Gastroesophageal sphincter (tissue), 4 donors: ENCODE results near the gene DUSP21. TPM values are rescaled to one million over a fixed set of nuclear protein-coding genes. Genes with fewer than 3 reads are reported as not detected.
A peak's percentile ranks its signal among the peaks of the same experiment; 100 is the strongest.

ENCODE experiments used
- ATAC-seq: fragments of 150-250 bp; one replicate; pipeline ENCODE4 v1.9.1; 2016; ENCODE audit warnings: mild to moderate bottlenecking, moderate library complexity
- H3K27ac ChIP-seq, 4 donors: fragments of 200-600 bp; sonication (generic) in 3 of 4; 1 replicate in 3 of 4; 2 replicates in 1 of 4; pipeline ENCODE4 v1.5.1; 2016 to 2019
- H3K27me3 ChIP-seq: fragments of 200-600 bp; sonication (generic); one replicate; pipeline ENCODE4 v1.5.1; 2019
- H3K36me3 ChIP-seq, 2 donors: fragments of 200-600 bp; sonication (generic); one replicate each; pipeline ENCODE4 v1.5.1; 2019; ENCODE audit warnings: control low read depth in 1 of 2
- H3K4me1 ChIP-seq, 3 donors: fragments of 200-600 bp; sonication (generic); 1 replicate in 2 of 3; 2 replicates in 1 of 3; pipeline ENCODE4 v1.5.1; 2016 to 2019; ENCODE audit warnings: control low read depth in 2 of 3
- H3K4me3 ChIP-seq, 2 donors: fragments of 200-600 bp; sonication (generic); one replicate each; pipeline ENCODE4 v1.5.1; 2019; ENCODE audit warnings: mild to moderate bottlenecking in 1 of 2, moderate library complexity in 1 of 2
- H3K9me3 ChIP-seq, 3 donors: fragments of 200-600 bp; sonication (generic); one replicate each; pipeline ENCODE4 v1.5.1; 2017 to 2019; ENCODE audit warnings: control low read depth in 2 of 3
- CTCF ChIP-seq, 4 experiments: fragments of 200-600 bp in 2 of 4; fragments of 450-650 bp in 2 of 4; sonication (generic) in 1 of 4; IDR thresholded peaks; one replicate each; pipeline ENCODE4 v1.5.1; 2017 to 2019; ENCODE audit warnings: antibody characterized with exemption in 4 of 4, mild to moderate bottlenecking in 2 of 4, moderate library complexity in 2 of 4
- EP300 ChIP-seq: sonication (generic); formaldehyde crosslinking; IDR thresholded peaks from one replicate; pipeline ENCODE4 v1.6.1; 2017; ENCODE audit warnings: antibody characterized with exemption, mild to moderate bottlenecking
- POLR2A ChIP-seq, 2 donors: fragments of 450-650 bp; IDR thresholded peaks; one replicate each; pipeline ENCODE4 v1.6.1; 2017; ENCODE audit warnings: antibody characterized with exemption in 2 of 2, mild to moderate bottlenecking in 2 of 2, moderate library complexity in 1 of 2
- POLR2AphosphoS5 ChIP-seq: sonication (generic); formaldehyde crosslinking; IDR thresholded peaks from one replicate; pipeline ENCODE4 v1.6.1; 2017; ENCODE audit warnings: antibody characterized with exemption
- WGBS, 2 donors: methylation state at CpG; one replicate each; pipeline ENCODE4 v1.1.5; 2018; ENCODE audit warnings: low coverage in 1 of 2; 5-methylcytosine and 5-hydroxymethylcytosine counted together
- total RNA-seq, 4 donors: library from RNA; depleted of rRNA; stranded (reverse); fragments of >200 nt; gene quantifications; one replicate each; pipeline ENCODE4 v1.1.0, GENCODE V29; 2016

DUSP21 gene
- total RNA-seq, 4 donors from 2014 or later = not detected

- peaks cover 0 to 26% (median 9%) of the 10 kb centered on the region in 3 donors for H3K4me1 ChIP-seq
- 0 to 5% methylated on average over 3 to 9 of the region's 60 CpGs for WGBS, 2 donors
- peak overlapping the region; percentile 90 to 100 (median 97) for H3K27ac ChIP-seq
- ATAC-seq = peak; percentile 48
- peak overlapping the region; percentile 89 to 98 for H3K4me3 ChIP-seq
- H3K36me3 ChIP-seq = no peaks in the 10 kb centered on the region
- H3K27me3 ChIP-seq = no peaks in the 10 kb centered on the region
- no peaks in the 10 kb centered on the region for H3K9me3 ChIP-seq
- TF ChIP-seq EP300 (no peak), POLR2AphosphoS5 (no peak), CTCF (IDR thresholded peaks at IDR 0.05) (peak in 1 of 4 experiments; percentile 27)
Observed at GRCh38 chrX:44871931-44872820, 28.4 kb downstream of the DUSP21 start.

- H3K36me3 ChIP-seq = no peaks in the 10 kb centered on the region
- TF ChIP-seq POLR2A (IDR thresholded peaks at IDR 0.05) (peak; percentile 67 to 77), POLR2AphosphoS5 (peak; percentile 62), CTCF (IDR thresholded peaks at IDR 0.05) (no peak), EP300 (no peak)
- no peaks in the 10 kb centered on the region for H3K9me3 ChIP-seq
- H3K27me3 ChIP-seq = no peaks in the 10 kb centered on the region
- H3K4me1 ChIP-seq = peaks cover 0 to 33% (median 12%) of the 10 kb centered on the region in 3 donors
- ATAC-seq = peak; percentile 96
- WGBS, 2 donors = 0% methylated on average over 4 to 14 of the region's 61 CpGs
- H3K4me3 ChIP-seq = peak within 1 kb of the TSS; percentile 89 to 98
- H3K27ac ChIP-seq = peak within 1 kb of the TSS; percentile 90 to 100 (median 98)
Observed at GRCh38 chrX:44872821-44873414, 29.1 kb downstream of the DUSP21 start, which contains the start of gene KDM6A. Gene KDM6A, plus strand, starts transcription at chrX:44873188. Its CDS starts 364 bp downstream, at chrX:44873552.

- Histone ChIP-seq H3K4me1 (peaks cover 0 to 41% (median 14%) of the 10 kb centered on the region in 3 donors), H3K27me3 (no peaks in the 10 kb centered on the region), H3K4me3 (peak overlapping the region; percentile 89 to 98), H3K36me3 (no peaks in the 10 kb centered on the region), H3K9me3 (no peaks in the 10 kb centered on the region), H3K27ac (peak overlapping the region; percentile 90 to 100 (median 98))
- TF ChIP-seq CTCF (IDR thresholded peaks at IDR 0.05) = peak in 1 of 4 experiments; percentile 24
- no peak for TF ChIP-seq EP300
- TF ChIP-seq POLR2AphosphoS5 = no peak
- no peak for TF ChIP-seq POLR2A (IDR thresholded peaks at IDR 0.05)
- 0% methylated on average over 1 of the region's 99 CpGs; no CpG with 5 or more reads in 1 of the 2 donors for WGBS, 2 donors
- ATAC-seq = peak; percentile 23
Observed at GRCh38 chrX:44873415-44874276, 29.8 kb downstream of the DUSP21 start.

GRCh38 chrX:44874420-44875184, 30.8 kb downstream of the DUSP21 start:
- no peak for ATAC-seq
- Histone ChIP-seq H3K36me3 (no peaks in the 10 kb centered on the region), H3K9me3 (no peaks in the 10 kb centered on the region), H3K27ac (peak overlapping the region; percentile 90 to 100 (median 98)), H3K27me3 (no peaks in the 10 kb centered on the region), H3K4me3 (peak overlapping the region; percentile 89 to 98), H3K4me1 (peaks cover 0 to 46% (median 20%) of the 10 kb centered on the region in 3 donors)
- TF ChIP-seq CTCF (IDR thresholded peaks at IDR 0.05) (no peak), EP300 (no peak), POLR2A (IDR thresholded peaks at IDR 0.05) (no peak), POLR2AphosphoS5 (no peak)
- WGBS, 2 donors = 0 to 2% methylated on average over 7 to 9 of the region's 14 CpGs
